ENCODE measurements around the gene CAAP1. TPM values are rescaled to one million over a fixed set of nuclear protein-coding genes. Genes with fewer than 3 reads are reported as not detected.

The CAAP1 gene, protein sequence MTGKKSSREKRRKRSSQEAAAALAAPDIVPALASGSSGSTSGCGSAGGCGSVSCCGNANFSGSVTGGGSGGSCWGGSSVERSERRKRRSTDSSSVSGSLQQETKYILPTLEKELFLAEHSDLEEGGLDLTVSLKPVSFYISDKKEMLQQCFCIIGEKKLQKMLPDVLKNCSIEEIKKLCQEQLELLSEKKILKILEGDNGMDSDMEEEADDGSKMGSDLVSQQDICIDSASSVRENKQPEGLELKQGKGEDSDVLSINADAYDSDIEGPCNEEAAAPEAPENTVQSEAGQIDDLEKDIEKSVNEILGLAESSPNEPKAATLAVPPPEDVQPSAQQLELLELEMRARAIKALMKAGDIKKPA
- 30.3 and 30.5 TPM in 2 replicates for total RNA-seq (2021)
- long read RNA-seq, transcript CAAP1-206 (6 exons, 1,532 nt): minor isoform, 22 of 163 reads
- long read RNA-seq, transcript CAAP1-201 (6 exons, 2,791 nt): major isoform, 116 of 163 reads
- long read RNA-seq, partial matches to known transcripts: 18 of 163 reads
- long read RNA-seq, other reads (novel, unspliced or antisense): 7 of 163 reads

DNA sequence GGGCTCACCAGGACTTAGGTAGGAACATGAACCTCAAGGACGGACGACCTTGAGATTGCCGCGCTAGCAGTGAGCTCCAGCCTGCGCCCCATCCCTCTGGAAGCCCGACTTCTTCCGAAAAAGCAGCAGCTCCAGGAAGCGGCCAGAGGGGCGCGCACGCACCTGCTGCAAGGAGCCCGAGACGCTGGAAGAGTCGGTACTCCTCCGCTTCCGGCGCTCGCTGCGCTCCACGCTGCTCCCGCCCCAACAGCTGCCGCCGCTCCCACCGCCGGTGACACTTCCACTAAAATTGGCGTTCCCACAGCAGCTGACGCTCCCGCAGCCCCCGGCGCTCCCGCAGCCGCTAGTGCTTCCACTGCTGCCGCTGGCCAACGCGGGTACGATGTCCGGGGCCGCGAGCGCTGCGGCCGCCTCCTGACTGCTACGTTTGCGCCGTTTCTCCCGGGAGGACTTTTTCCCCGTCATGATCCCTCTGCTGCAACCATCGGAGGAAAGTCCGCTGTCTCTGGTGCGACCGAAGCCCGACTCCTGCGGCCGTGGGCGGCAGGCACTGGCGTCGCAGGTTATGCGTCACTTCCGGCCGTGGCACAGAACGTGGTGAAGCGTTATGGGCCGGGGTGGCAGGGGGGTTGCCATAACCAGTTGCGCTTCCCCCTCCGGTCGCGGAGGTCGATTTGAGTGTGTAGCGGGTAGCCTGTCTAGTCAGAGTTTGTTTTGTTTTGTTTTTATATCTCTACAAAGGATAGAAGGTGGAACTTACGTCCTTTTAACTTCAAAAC, at the start of gene CAAP1:
CAAP1 (minus strand) TSS at position 552 of the 779 bp plus-strand sequence; CDS start at position 465, 87 bp downstream.
- no peaks in the 10 kb centered on the region for H3K27me3 ChIP-seq (ENCODE audit: insufficient read depth, low read length)
- TF ChIP-seq CTCF (conservative IDR thresholded peaks at IDR 0.05): peak; percentile 55
- H2BK15ac ChIP-seq (ENCODE audit: low read depth, low read length): no peak within 1 kb of the TSS
- H3K79me2 ChIP-seq (ENCODE audit: insufficient read depth, low read length): peaks cover 19% of the 10 kb centered on the region; the same call in 1 of the 2 replicates
- no CpG with 5 or more reads among the region's 70 CpGs for WGBS (ENCODE audit: extremely low coverage, insufficient read length, low lambda C conversion rate)
- H3K4ac ChIP-seq (ENCODE audit: low read depth, low read length): no peak within 1 kb of the TSS; the same call in 1 of the 2 replicates
- no peak within 1 kb of the TSS for H2AK5ac ChIP-seq (ENCODE audit: insufficient read length, low read length)
- H4K8ac ChIP-seq (replicated peaks; ENCODE audit: insufficient read length, low read depth, low read length): no peak within 1 kb of the TSS
- Mint-ChIP-seq H3K4me1 (peaks cover 16 to 18% of the 10 kb centered on the region in 2 experiments), H3K9me3 (peaks cover 6 to 8% of the 10 kb centered on the region in 2 experiments), H3K27ac (peak within 1 kb of the TSS; percentile 99 to 100 (median 100)), H3K36me3 (ENCODE audit: insufficient read depth in 1 of 3, low read depth in 3 of 3) (peaks cover 5 to 9% (median 7%) of the 10 kb centered on the region in 3 experiments; a peak in 5 of 7 replicates), H3K27me3 (ENCODE audit: low read depth) (no peaks in the 10 kb centered on the region), H3K4me3 (peak within 1 kb of the TSS; percentile 93 to 100)
- no peak within 1 kb of the TSS for H2BK5ac ChIP-seq (ENCODE audit: insufficient read length, low read length)
- peak within 1 kb of the TSS; percentile 82 for H3K27ac ChIP-seq (ENCODE audit: insufficient read length, low read depth, low read length)
- H3K4me2 ChIP-seq (ENCODE audit: insufficient read depth, insufficient read length, low read length): peak within 1 kb of the TSS; percentile 48
- H3K9me3 ChIP-seq (ENCODE audit: control insufficient read depth, low read depth, low read length): no peaks in the 10 kb centered on the region
- no peak within 1 kb of the TSS for H4K5ac ChIP-seq (ENCODE audit: insufficient read length, low read depth, low read length)
- no peak within 1 kb of the TSS for H3T11ph ChIP-seq (ENCODE audit: low read length)
- H2BK120ac ChIP-seq (ENCODE audit: low read depth, low read length, poor library complexity, severe bottlenecking): no peak within 1 kb of the TSS
- no peak within 1 kb of the TSS for H3K56ac ChIP-seq (ENCODE audit: insufficient read length, low read depth, low read length)
- no peak within 1 kb of the TSS for H3K23ac ChIP-seq (ENCODE audit: insufficient read length, low read depth, low read length)
- no peaks in the 10 kb centered on the region for H3K79me1 ChIP-seq (ENCODE audit: insufficient read depth, low read depth, low read length, poor library complexity, severe bottlenecking)
- H4K20me1 ChIP-seq (ENCODE audit: control insufficient read depth, insufficient read depth, insufficient read length): no peaks in the 10 kb centered on the region
- peak; percentile 93 for DNase-seq
- no peaks in the 10 kb centered on the region for H3K23me2 ChIP-seq (ENCODE audit: insufficient read length, low read depth, low read length, poor library complexity, severe bottlenecking)
- no peak within 1 kb of the TSS for H2BK12ac ChIP-seq (ENCODE audit: insufficient read length, low read depth, low read length)
- peak within 1 kb of the TSS; percentile 93 for H3K9ac ChIP-seq (ENCODE audit: extremely low read depth, insufficient read length, low read length)
- H2BK20ac ChIP-seq (ENCODE audit: low read depth, low read length, poor library complexity, severe bottlenecking): no peak within 1 kb of the TSS
- H3K14ac ChIP-seq (ENCODE audit: insufficient read depth, low read length): peak within 1 kb of the TSS; percentile 91
- no peak within 1 kb of the TSS for H2AFZ ChIP-seq (ENCODE audit: low read length)
- peak within 1 kb of the TSS; percentile 95 for H3K18ac ChIP-seq (ENCODE audit: insufficient read length, low read depth, low read length)
- no peaks in the 10 kb centered on the region for H3K4me1 ChIP-seq (ENCODE audit: insufficient read depth, low read length)
- no peak within 1 kb of the TSS for H4K91ac ChIP-seq (ENCODE audit: insufficient read length, low read depth, low read length)
